Measurements from ENCODE around the gene RASD1. TPM values are rescaled to one million over a fixed set of nuclear protein-coding genes. Genes with fewer than 3 reads are reported as not detected.

Gene RASD1
- total and polyA plus RNA-seq, 2 of the 4 experiments (the other 2 are of a cell fraction) = 0.54 to 1.8 TPM

GRCh38 chr17:17502741-17503565 lies 6.8 kb upstream of the RASD1 start:
- H3K4ac ChIP-seq (ENCODE audit: low read depth, low read length) = no peak overlapping the region
- CTCF ChIA-PET = no interaction called here
- no peak overlapping the region for H4K91ac ChIP-seq (ENCODE audit: insufficient read depth, low read depth, low read length)
- no peak for TF ChIP-seq RAD21 (IDR thresholded peaks at IDR 0.05; ENCODE audit: low read length)
- no peak for TF ChIP-seq POLR2A (IDR thresholded peaks at IDR 0.05; ENCODE audit: low read depth, low read length)
- TF ChIP-seq CHD1 (IDR thresholded peaks at IDR 0.05; ENCODE audit: low read depth, low read length) = no peak
- TF ChIP-seq CTCF (conservative IDR thresholded peaks at IDR 0.05; ENCODE audit: low read depth, low read length) = no peak
- no peak for TF ChIP-seq MAZ (IDR thresholded peaks at IDR 0.05; ENCODE audit: borderline replicate concordance, low read depth, low read length)
- TF ChIP-seq MXI1 (IDR thresholded peaks at IDR 0.05; ENCODE audit: borderline replicate concordance, low read depth, low read length) = no peak
- TF ChIP-seq USF2 (IDR thresholded peaks at IDR 0.05; ENCODE audit: low read depth, low read length) = no peak
- TF ChIP-seq ELK1 (IDR thresholded peaks at IDR 0.05; ENCODE audit: borderline replicate concordance, low read depth, low read length) = no peak
- TF ChIP-seq RFX5 (IDR thresholded peaks at IDR 0.05; ENCODE audit: low read depth, low read length) = no peak
- TF ChIP-seq RCOR1 (IDR thresholded peaks at IDR 0.05; ENCODE audit: insufficient replicate concordance, low read length) = no peak
- TF ChIP-seq SMC3 (IDR thresholded peaks at IDR 0.05; ENCODE audit: low read depth, low read length) = no peak
- TF ChIP-seq MAFK (IDR thresholded peaks at IDR 0.05; ENCODE audit: low read depth, low read length) = no peak
- TF ChIP-seq BHLHE40 (IDR thresholded peaks at IDR 0.05; ENCODE audit: low read depth, low read length) = no peak
- TF ChIP-seq CEBPB (IDR thresholded peaks at IDR 0.05; ENCODE audit: low read depth, low read length) = no peak
- no peak for TF ChIP-seq NFE2L2 (IDR thresholded peaks at IDR 0.05; ENCODE audit: low read depth, low read length)
- H3K56ac ChIP-seq (ENCODE audit: extremely low read depth, insufficient read depth, low read length) = no peak overlapping the region
- no peaks in the 10 kb centered on the region for H3K9me3 ChIP-seq (ENCODE audit: control insufficient read depth, insufficient read depth, low read length)
- no peak overlapping the region for H4K8ac ChIP-seq (ENCODE audit: low read depth in 2 of 2, low read length in 2 of 2)
- no peak overlapping the region for H3K27ac ChIP-seq (ENCODE audit: insufficient read depth, low read length)
- H2BK20ac ChIP-seq (ENCODE audit: low read depth, low read length) = no peak overlapping the region
- no peak overlapping the region for H4K5ac ChIP-seq (ENCODE audit: low read depth, low read length)
- POLR2A ChIA-PET (ENCODE audit: unreplicated experiment) = no interaction called here
- no peak overlapping the region for H3K14ac ChIP-seq (replicated peaks; ENCODE audit: low read depth, low read length)
- H3K9ac ChIP-seq (ENCODE audit: low read depth, low read length) = no peak overlapping the region
- no peak overlapping the region for H3K18ac ChIP-seq (ENCODE audit: low read depth, low read length)
- H3K9me1 ChIP-seq (ENCODE audit: insufficient read depth, low read length) = no peaks in the 10 kb centered on the region
- no peaks in the 10 kb centered on the region for H3K79me1 ChIP-seq (ENCODE audit: low read depth in 1 of 2, low read length in 2 of 2)
- in situ Hi-C loops (cut with MboI; ENCODE audit: low sequenced_read_pairs) (loop anchor here (5.0 kb wide), 1 partner anchor 64 kb away; no protein-coding TSS in a partner anchor), dilution Hi-C loops (cut with HindIII; ENCODE audit: low sequenced_read_pairs, unreplicated experiment) (no loop called here), intact Hi-C loops (cut with micrococcal nuclease) (no loop called here)
- H3K4me1 ChIP-seq (ENCODE audit: control insufficient read depth, insufficient read depth, low read length) = no peaks in the 10 kb centered on the region
- H3K36me3 ChIP-seq (ENCODE audit: control insufficient read depth, insufficient read depth, low read length) = no peaks in the 10 kb centered on the region
- peaks cover 3% of the 10 kb centered on the region for H4K20me1 ChIP-seq (ENCODE audit: insufficient read depth, low read length)
- 89 to 100% methylated on average over 3 to 8 of the region's 21 CpGs for WGBS, 2 experiments (ENCODE audit: extremely low coverage in 2 of 2, insufficient read length in 1 of 2)
- peaks cover 5% of the 10 kb centered on the region; the same call in 1 of the 2 replicates for H3K27me3 ChIP-seq (ENCODE audit: control insufficient read depth, insufficient read depth, low read length)
- H2BK5ac ChIP-seq (ENCODE audit: low read depth, low read length, poor library complexity, severe bottlenecking) = no peak overlapping the region
- ATAC-seq (ENCODE audit: low read depth) = no peak
- no peak for DNase-seq
- no peak overlapping the region for H2AFZ ChIP-seq (replicated peaks; ENCODE audit: low read length, poor library complexity)
- no TSS peak for BruUV-seq (replicated peaks)
- H3K4me3 ChIP-seq (ENCODE audit: insufficient read depth, low read depth, low read length) = no peak overlapping the region
- H2AK9ac ChIP-seq (replicated peaks; ENCODE audit: low read depth, low read length, poor library complexity) = no peak overlapping the region
- H3K4me2 ChIP-seq (ENCODE audit: low read depth, low read length) = no peak overlapping the region
- H2BK15ac ChIP-seq (ENCODE audit: low read depth, low read length) = no peak overlapping the region
- H2BK120ac ChIP-seq (ENCODE audit: low read depth, low read length) = no peak overlapping the region
- H3K23ac ChIP-seq (ENCODE audit: low read depth, low read length) = no peak overlapping the region
- no peak overlapping the region for H2AK5ac ChIP-seq (ENCODE audit: low read depth, low read length)
